Measurements from ENCODE around the gene COX6B1. TPM values are rescaled to one million over a fixed set of nuclear protein-coding genes. Genes with fewer than 3 reads are reported as not detected.

The COX6B1 gene
- total and polyA plus RNA-seq, 2 of the 8 experiments (the other 6 are each of a cell fraction or from before 2014, with no cell fraction given), result 437 to 1,052 TPM

DNA sequence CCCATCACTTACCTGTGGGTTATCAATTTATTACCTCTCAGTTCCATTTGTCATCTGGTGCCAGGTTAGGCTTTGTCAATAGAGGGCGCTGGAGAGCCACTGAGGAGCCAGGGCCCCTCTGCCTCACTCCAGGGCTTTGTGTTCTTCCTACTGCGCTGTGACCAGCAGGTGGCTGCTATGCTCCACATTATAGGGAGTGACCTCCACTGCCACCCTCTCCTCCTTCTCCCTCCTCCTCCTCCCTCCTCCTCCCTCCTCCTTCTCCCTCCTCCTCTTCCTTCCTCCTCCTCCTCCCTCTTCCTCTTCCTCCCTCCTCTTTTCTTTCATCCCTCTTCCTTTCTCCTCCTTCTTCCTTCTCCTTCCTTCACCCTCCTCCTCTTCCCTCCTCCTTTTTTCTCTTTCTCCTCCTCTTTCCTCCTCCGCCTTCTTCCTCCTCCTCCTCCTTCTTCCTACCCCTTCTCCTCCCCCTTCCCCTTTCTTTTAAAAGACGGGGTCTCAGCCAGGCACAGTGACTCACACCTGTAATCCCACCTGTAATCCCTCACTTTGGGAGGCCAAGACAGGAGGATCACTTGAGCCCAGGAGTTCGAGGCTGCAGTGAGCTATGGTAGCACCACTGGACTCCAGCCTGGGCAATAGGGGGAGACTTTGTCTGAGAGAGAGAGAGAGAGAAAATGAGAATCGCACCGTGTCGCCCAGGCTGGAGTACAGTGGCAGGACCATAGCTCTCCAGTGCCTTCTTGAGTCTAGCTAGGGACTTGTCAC is 45.9 kb downstream of the COX6B1 start (continued):
- TF ChIP-seq, protein P1, sequence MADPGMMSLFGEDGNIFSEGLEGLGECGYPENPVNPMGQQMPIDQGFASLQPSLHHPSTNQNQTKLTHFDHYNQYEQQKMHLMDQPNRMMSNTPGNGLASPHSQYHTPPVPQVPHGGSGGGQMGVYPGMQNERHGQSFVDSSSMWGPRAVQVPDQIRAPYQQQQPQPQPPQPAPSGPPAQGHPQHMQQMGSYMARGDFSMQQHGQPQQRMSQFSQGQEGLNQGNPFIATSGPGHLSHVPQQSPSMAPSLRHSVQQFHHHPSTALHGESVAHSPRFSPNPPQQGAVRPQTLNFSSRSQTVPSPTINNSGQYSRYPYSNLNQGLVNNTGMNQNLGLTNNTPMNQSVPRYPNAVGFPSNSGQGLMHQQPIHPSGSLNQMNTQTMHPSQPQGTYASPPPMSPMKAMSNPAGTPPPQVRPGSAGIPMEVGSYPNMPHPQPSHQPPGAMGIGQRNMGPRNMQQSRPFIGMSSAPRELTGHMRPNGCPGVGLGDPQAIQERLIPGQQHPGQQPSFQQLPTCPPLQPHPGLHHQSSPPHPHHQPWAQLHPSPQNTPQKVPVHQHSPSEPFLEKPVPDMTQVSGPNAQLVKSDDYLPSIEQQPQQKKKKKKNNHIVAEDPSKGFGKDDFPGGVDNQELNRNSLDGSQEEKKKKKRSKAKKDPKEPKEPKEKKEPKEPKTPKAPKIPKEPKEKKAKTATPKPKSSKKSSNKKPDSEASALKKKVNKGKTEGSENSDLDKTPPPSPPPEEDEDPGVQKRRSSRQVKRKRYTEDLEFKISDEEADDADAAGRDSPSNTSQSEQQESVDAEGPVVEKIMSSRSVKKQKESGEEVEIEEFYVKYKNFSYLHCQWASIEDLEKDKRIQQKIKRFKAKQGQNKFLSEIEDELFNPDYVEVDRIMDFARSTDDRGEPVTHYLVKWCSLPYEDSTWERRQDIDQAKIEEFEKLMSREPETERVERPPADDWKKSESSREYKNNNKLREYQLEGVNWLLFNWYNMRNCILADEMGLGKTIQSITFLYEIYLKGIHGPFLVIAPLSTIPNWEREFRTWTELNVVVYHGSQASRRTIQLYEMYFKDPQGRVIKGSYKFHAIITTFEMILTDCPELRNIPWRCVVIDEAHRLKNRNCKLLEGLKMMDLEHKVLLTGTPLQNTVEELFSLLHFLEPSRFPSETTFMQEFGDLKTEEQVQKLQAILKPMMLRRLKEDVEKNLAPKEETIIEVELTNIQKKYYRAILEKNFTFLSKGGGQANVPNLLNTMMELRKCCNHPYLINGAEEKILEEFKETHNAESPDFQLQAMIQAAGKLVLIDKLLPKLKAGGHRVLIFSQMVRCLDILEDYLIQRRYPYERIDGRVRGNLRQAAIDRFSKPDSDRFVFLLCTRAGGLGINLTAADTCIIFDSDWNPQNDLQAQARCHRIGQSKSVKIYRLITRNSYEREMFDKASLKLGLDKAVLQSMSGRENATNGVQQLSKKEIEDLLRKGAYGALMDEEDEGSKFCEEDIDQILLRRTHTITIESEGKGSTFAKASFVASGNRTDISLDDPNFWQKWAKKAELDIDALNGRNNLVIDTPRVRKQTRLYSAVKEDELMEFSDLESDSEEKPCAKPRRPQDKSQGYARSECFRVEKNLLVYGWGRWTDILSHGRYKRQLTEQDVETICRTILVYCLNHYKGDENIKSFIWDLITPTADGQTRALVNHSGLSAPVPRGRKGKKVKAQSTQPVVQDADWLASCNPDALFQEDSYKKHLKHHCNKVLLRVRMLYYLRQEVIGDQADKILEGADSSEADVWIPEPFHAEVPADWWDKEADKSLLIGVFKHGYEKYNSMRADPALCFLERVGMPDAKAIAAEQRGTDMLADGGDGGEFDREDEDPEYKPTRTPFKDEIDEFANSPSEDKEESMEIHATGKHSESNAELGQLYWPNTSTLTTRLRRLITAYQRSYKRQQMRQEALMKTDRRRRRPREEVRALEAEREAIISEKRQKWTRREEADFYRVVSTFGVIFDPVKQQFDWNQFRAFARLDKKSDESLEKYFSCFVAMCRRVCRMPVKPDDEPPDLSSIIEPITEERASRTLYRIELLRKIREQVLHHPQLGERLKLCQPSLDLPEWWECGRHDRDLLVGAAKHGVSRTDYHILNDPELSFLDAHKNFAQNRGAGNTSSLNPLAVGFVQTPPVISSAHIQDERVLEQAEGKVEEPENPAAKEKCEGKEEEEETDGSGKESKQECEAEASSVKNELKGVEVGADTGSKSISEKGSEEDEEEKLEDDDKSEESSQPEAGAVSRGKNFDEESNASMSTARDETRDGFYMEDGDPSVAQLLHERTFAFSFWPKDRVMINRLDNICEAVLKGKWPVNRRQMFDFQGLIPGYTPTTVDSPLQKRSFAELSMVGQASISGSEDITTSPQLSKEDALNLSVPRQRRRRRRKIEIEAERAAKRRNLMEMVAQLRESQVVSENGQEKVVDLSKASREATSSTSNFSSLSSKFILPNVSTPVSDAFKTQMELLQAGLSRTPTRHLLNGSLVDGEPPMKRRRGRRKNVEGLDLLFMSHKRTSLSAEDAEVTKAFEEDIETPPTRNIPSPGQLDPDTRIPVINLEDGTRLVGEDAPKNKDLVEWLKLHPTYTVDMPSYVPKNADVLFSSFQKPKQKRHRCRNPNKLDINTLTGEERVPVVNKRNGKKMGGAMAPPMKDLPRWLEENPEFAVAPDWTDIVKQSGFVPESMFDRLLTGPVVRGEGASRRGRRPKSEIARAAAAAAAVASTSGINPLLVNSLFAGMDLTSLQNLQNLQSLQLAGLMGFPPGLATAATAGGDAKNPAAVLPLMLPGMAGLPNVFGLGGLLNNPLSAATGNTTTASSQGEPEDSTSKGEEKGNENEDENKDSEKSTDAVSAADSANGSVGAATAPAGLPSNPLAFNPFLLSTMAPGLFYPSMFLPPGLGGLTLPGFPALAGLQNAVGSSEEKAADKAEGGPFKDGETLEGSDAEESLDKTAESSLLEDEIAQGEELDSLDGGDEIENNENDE (IDR thresholded peaks at IDR 0.05; ENCODE audit: insufficient replicate concordance, low read length), result no peak
- TF ChIP-seq BCL11A (IDR thresholded peaks at IDR 0.05; ENCODE audit: low read depth in 2 of 2, low read length in 2 of 2), result no peak
- 0 out of 2 replicates have a peak, but pooled peaks have one; percentile 38 for TF ChIP-seq TCF12 (IDR thresholded peaks at IDR 0.05; ENCODE audit: low read depth, low read length)
- TF ChIP-seq, protein P2, sequence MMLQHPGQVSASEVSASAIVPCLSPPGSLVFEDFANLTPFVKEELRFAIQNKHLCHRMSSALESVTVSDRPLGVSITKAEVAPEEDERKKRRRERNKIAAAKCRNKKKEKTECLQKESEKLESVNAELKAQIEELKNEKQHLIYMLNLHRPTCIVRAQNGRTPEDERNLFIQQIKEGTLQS (IDR thresholded peaks at IDR 0.05; ENCODE audit: insufficient read depth, low read depth, low read length), result no peak
- TF ChIP-seq YY1 (IDR thresholded peaks at IDR 0.05; ENCODE audit: low read depth, low read length), result no peak
- no peak for TF ChIP-seq KDM5A (IDR thresholded peaks at IDR 0.05; ENCODE audit: low read length)
- peak; percentile 30; the same call in 1 of the 2 replicates for TF ChIP-seq KDM1A (IDR thresholded peaks at IDR 0.05; ENCODE audit: borderline replicate concordance, low read length)
- TF ChIP-seq BACH1 (IDR thresholded peaks at IDR 0.05; ENCODE audit: low read length), result no peak
- no peak for TF ChIP-seq BRCA1 (IDR thresholded peaks at IDR 0.05; ENCODE audit: low read depth, low read length)
- TF ChIP-seq TAF7 (optimal IDR thresholded peaks at IDR 0.05; ENCODE audit: borderline replicate concordance, low read depth, low read length), result no peak
